ENCODE data around the gene GAPVD1. TPM values are rescaled to one million over a fixed set of nuclear protein-coding genes. Genes with fewer than 3 reads are reported as not detected.

The GAPVD1 gene
- total and polyA plus RNA-seq, 2 of the 13 experiments (the other 11 are each of a cell fraction or from before 2014, with no cell fraction given), result 11.1 to 33.2 TPM

DNA sequence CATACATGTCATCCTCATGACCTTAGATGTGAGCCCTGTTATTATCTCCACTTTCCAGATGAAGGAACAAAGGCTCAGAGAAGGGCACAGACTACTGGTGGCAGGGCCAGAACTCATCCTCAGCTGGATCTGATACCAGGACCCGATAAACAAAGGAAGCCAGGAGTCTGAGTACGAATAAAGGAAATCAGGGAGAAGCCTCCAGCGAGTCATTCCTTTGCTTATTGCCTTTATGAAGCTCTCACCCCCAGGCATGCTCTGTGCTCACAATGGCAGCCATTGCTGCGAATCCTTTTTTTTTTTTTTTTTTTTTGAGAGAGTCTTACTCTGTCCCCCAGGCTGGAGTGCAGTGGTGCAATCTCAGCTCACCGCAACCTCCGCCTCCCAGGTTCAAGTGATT is 130.1 kb downstream of the GAPVD1 start (continued):
- TF ChIP-seq, protein P1, sequence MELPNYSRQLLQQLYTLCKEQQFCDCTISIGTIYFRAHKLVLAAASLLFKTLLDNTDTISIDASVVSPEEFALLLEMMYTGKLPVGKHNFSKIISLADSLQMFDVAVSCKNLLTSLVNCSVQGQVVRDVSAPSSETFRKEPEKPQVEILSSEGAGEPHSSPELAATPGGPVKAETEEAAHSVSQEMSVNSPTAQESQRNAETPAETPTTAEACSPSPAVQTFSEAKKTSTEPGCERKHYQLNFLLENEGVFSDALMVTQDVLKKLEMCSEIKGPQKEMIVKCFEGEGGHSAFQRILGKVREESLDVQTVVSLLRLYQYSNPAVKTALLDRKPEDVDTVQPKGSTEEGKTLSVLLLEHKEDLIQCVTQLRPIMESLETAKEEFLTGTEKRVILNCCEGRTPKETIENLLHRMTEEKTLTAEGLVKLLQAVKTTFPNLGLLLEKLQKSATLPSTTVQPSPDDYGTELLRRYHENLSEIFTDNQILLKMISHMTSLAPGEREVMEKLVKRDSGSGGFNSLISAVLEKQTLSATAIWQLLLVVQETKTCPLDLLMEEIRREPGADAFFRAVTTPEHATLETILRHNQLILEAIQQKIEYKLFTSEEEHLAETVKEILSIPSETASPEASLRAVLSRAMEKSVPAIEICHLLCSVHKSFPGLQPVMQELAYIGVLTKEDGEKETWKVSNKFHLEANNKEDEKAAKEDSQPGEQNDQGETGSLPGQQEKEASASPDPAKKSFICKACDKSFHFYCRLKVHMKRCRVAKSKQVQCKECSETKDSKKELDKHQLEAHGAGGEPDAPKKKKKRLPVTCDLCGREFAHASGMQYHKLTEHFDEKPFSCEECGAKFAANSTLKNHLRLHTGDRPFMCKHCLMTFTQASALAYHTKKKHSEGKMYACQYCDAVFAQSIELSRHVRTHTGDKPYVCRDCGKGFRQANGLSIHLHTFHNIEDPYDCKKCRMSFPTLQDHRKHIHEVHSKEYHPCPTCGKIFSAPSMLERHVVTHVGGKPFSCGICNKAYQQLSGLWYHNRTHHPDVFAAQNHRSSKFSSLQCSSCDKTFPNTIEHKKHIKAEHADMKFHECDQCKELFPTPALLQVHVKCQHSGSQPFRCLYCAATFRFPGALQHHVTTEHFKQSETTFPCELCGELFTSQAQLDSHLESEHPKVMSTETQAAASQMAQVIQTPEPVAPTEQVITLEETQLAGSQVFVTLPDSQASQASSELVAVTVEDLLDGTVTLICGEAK (IDR thresholded peaks at IDR 0.05), result no peak
- TF ChIP-seq, protein P1 (CRISPR knock-in tag; IDR thresholded peaks at IDR 0.05), result no peak
- TF ChIP-seq KDM6A (CRISPR knock-in tag; IDR thresholded peaks at IDR 0.05; ENCODE audit: low read depth) (no peak), ZNF891 (CRISPR knock-in tag; IDR thresholded peaks at IDR 0.05) (no peak), CEBPG (CRISPR knock-in tag; IDR thresholded peaks at IDR 0.05) (no peak), CHCHD3 (CRISPR knock-in tag; IDR thresholded peaks at IDR 0.05) (no peak), ZFP82 (CRISPR knock-in tag; IDR thresholded peaks at IDR 0.05; ENCODE audit: borderline replicate concordance) (no peak), HNRNPUL1 (IDR thresholded peaks at IDR 0.05; ENCODE audit: low read depth, low read length) (no peak), IRX3 (CRISPR knock-in tag; IDR thresholded peaks at IDR 0.05; ENCODE audit: borderline replicate concordance, low read depth) (no peak)
- TF ChIP-seq, protein P2, sequence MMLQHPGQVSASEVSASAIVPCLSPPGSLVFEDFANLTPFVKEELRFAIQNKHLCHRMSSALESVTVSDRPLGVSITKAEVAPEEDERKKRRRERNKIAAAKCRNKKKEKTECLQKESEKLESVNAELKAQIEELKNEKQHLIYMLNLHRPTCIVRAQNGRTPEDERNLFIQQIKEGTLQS (CRISPR knock-in tag; IDR thresholded peaks at IDR 0.05), result no peak
- TF ChIP-seq, protein P3, sequence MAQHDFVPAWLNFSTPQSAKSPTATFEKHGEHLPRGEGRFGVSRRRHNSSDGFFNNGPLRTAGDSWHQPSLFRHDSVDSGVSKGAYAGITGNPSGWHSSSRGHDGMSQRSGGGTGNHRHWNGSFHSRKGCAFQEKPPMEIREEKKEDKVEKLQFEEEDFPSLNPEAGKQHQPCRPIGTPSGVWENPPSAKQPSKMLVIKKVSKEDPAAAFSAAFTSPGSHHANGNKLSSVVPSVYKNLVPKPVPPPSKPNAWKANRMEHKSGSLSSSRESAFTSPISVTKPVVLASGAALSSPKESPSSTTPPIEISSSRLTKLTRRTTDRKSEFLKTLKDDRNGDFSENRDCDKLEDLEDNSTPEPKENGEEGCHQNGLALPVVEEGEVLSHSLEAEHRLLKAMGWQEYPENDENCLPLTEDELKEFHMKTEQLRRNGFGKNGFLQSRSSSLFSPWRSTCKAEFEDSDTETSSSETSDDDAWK (CRISPR knock-in tag; IDR thresholded peaks at IDR 0.05), result no peak
- TF ChIP-seq, protein P4, sequence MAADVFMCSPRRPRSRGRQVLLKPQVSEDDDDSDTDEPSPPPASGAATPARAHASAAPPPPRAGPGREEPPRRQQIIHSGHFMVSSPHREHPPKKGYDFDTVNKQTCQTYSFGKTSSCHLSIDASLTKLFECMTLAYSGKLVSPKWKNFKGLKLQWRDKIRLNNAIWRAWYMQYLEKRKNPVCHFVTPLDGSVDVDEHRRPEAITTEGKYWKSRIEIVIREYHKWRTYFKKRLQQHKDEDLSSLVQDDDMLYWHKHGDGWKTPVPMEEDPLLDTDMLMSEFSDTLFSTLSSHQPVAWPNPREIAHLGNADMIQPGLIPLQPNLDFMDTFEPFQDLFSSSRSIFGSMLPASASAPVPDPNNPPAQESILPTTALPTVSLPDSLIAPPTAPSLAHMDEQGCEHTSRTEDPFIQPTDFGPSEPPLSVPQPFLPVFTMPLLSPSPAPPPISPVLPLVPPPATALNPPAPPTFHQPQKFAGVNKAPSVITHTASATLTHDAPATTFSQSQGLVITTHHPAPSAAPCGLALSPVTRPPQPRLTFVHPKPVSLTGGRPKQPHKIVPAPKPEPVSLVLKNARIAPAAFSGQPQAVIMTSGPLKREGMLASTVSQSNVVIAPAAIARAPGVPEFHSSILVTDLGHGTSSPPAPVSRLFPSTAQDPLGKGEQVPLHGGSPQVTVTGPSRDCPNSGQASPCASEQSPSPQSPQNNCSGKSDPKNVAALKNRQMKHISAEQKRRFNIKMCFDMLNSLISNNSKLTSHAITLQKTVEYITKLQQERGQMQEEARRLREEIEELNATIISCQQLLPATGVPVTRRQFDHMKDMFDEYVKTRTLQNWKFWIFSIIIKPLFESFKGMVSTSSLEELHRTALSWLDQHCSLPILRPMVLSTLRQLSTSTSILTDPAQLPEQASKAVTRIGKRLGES (CRISPR knock-in tag; IDR thresholded peaks at IDR 0.05; ENCODE audit: borderline replicate concordance), result no peak
